ENCODE measurements around the gene LRRC74A. TPM values are rescaled to one million over a fixed set of nuclear protein-coding genes. Genes with fewer than 3 reads are reported as not detected.
A peak's percentile ranks its signal among the peaks of the same experiment; 100 is the strongest.

Gene LRRC74A
- total and polyA plus RNA-seq, 2 experiments from 2014 or later: not detected

DNA sequence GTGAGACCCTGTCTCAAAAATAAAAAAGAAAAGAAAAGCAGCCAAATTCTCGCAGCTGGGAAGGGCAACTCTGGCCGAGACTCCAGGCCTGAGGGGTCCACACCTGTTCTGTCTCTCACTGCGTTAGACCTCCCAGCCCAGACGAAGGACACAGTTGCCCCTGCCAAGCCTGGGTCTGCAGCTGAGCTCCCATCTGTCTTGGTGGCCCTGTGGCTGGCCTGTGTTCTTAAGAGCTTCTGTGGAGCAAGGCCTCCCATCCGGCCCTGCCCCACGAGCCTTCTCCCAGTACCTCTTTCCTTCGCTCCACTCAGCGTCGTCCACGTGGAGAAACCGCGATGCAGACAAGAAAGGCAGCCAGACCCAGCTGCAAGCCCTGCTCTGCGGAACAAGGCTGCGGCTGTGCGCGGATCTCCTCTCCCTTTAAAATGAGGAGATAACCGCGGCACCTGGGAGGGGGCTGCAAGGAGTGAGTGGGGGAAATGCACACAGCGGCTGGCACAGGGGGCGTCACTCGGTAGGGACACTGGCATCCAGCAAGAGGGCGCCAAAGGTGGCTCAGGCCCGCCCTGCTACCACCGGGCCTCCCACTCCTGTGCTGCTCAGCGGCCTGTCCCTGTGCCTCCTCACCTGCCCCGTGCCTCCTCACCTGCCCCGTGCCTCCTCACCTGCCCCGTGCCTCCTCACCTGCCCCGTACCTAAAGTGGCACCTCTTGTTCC, 42.4 kb downstream of the LRRC74A start:
- no peaks in the 10 kb centered on the region for H3F3A ChIP-seq (replicated peaks; ENCODE audit: low read depth)
- peaks cover 7% of the 10 kb centered on the region; the same call in 1 of the 2 replicates for H3K4me1 ChIP-seq (ENCODE audit: insufficient read depth)
- H3K9me2 ChIP-seq (ENCODE audit: insufficient read depth): no peaks in the 10 kb centered on the region
- H3K79me2 ChIP-seq (replicated peaks; ENCODE audit: insufficient read depth): no peaks in the 10 kb centered on the region
- DNase-seq (ENCODE audit: low spot score): peak; percentile 34
- H2AFZ ChIP-seq: peak overlapping the region; percentile 66; the same call in 1 of the 2 replicates
- H3K27me3 Mint-ChIP-seq (ENCODE audit: insufficient read depth, low read depth, poor library complexity): peaks cover 8% of the 10 kb centered on the region
- no peak overlapping the region for H3K4me3 Mint-ChIP-seq
- peak; percentile 20; the same call in 2 of the 3 replicates for ATAC-seq
- H3K4me1 Mint-ChIP-seq: peaks cover 24% of the 10 kb centered on the region
- H3K27ac Mint-ChIP-seq: no peak overlapping the region
- H3K27me3 ChIP-seq (ENCODE audit: insufficient read depth): no peaks in the 10 kb centered on the region; the same call in 1 of the 2 replicates
- no peak overlapping the region for H3K4me3 ChIP-seq
- H3K4me2 ChIP-seq: no peak overlapping the region
- TF ChIP-seq ZNF114 (CRISPR knock-in tag; IDR thresholded peaks at IDR 0.05): no peak
- TF ChIP-seq, protein P1, sequence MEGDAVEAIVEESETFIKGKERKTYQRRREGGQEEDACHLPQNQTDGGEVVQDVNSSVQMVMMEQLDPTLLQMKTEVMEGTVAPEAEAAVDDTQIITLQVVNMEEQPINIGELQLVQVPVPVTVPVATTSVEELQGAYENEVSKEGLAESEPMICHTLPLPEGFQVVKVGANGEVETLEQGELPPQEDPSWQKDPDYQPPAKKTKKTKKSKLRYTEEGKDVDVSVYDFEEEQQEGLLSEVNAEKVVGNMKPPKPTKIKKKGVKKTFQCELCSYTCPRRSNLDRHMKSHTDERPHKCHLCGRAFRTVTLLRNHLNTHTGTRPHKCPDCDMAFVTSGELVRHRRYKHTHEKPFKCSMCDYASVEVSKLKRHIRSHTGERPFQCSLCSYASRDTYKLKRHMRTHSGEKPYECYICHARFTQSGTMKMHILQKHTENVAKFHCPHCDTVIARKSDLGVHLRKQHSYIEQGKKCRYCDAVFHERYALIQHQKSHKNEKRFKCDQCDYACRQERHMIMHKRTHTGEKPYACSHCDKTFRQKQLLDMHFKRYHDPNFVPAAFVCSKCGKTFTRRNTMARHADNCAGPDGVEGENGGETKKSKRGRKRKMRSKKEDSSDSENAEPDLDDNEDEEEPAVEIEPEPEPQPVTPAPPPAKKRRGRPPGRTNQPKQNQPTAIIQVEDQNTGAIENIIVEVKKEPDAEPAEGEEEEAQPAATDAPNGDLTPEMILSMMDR (conservative IDR thresholded peaks at IDR 0.05; ENCODE audit: low read depth in 2 of 2): peak; percentile 17 to 46; a peak in 2 of 4 replicates
- TF ChIP-seq NANOG (IDR thresholded peaks at IDR 0.05; ENCODE audit: borderline replicate concordance): no peak
- no peak overlapping the region for H3K27ac ChIP-seq (ENCODE audit: low read depth)
- H3K9me3 Mint-ChIP-seq: no peaks in the 10 kb centered on the region; the same call in 2 of the 3 replicates
- no peaks in the 10 kb centered on the region for H3K36me3 ChIP-seq (ENCODE audit: insufficient read depth)
- no peaks in the 10 kb centered on the region for H3K36me3 Mint-ChIP-seq (ENCODE audit: low read depth)
- no peaks in the 10 kb centered on the region for H4K20me1 ChIP-seq (replicated peaks; ENCODE audit: insufficient read depth)

DNA sequence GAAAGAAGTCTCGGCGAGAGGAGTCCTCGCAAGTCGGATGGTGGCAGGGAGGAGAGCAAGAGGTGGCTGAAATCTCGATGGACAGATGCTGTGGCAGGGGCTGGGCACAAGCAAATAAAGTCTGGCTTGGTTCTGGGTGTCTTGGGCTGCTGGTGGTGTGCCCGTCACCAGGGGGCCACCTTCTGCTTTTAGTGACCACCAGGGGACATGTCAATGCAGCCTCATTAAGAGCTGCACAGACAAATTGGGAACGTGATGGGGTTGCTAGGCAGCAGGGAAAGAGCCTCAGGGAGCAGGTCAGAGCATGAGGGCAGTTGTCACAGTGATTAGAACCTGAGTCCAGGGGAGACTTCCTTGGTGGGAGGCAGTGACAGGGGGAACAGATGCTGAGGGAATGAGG, 44.0 kb downstream of the LRRC74A start:
- no peaks in the 10 kb centered on the region for H4K20me1 ChIP-seq (replicated peaks; ENCODE audit: insufficient read depth)
- peaks cover 8% of the 10 kb centered on the region for H3K27me3 Mint-ChIP-seq (ENCODE audit: insufficient read depth, low read depth, poor library complexity)
- H3F3A ChIP-seq (replicated peaks; ENCODE audit: low read depth): no peaks in the 10 kb centered on the region
- H3K4me3 ChIP-seq: no peak overlapping the region
- H3K9me3 Mint-ChIP-seq: peaks cover 3% of the 10 kb centered on the region; the same call in 2 of the 3 replicates
- no peak overlapping the region for H3K27ac ChIP-seq (ENCODE audit: low read depth)
- no peaks in the 10 kb centered on the region for H3K79me2 ChIP-seq (replicated peaks; ENCODE audit: insufficient read depth)
- DNase-seq (ENCODE audit: low spot score) (peak; percentile 61), ATAC-seq (peak; percentile 24)
- no peaks in the 10 kb centered on the region for H3K27me3 ChIP-seq (ENCODE audit: insufficient read depth)
- H3K9me2 ChIP-seq (ENCODE audit: insufficient read depth): no peaks in the 10 kb centered on the region
- H3K27ac Mint-ChIP-seq: no peak overlapping the region
- peaks cover 9% of the 10 kb centered on the region for H3K4me1 Mint-ChIP-seq
- no peak overlapping the region for H2AFZ ChIP-seq
- no peak overlapping the region for H3K4me2 ChIP-seq
- no peaks in the 10 kb centered on the region for H3K36me3 Mint-ChIP-seq (ENCODE audit: low read depth)
- no peak overlapping the region for H3K4me3 Mint-ChIP-seq
- TF ChIP-seq POLR2AphosphoS5 (IDR thresholded peaks at IDR 0.05; ENCODE audit: low read depth) (no peak), NANOG (IDR thresholded peaks at IDR 0.05; ENCODE audit: borderline replicate concordance) (no peak), EZH2 (IDR thresholded peaks at IDR 0.05; ENCODE audit: low read depth, unreplicated experiment) (no peak), ZNF331 (CRISPR knock-in tag; IDR thresholded peaks at IDR 0.05; ENCODE audit: low read depth) (no peak)
- TF ChIP-seq, protein P2, sequence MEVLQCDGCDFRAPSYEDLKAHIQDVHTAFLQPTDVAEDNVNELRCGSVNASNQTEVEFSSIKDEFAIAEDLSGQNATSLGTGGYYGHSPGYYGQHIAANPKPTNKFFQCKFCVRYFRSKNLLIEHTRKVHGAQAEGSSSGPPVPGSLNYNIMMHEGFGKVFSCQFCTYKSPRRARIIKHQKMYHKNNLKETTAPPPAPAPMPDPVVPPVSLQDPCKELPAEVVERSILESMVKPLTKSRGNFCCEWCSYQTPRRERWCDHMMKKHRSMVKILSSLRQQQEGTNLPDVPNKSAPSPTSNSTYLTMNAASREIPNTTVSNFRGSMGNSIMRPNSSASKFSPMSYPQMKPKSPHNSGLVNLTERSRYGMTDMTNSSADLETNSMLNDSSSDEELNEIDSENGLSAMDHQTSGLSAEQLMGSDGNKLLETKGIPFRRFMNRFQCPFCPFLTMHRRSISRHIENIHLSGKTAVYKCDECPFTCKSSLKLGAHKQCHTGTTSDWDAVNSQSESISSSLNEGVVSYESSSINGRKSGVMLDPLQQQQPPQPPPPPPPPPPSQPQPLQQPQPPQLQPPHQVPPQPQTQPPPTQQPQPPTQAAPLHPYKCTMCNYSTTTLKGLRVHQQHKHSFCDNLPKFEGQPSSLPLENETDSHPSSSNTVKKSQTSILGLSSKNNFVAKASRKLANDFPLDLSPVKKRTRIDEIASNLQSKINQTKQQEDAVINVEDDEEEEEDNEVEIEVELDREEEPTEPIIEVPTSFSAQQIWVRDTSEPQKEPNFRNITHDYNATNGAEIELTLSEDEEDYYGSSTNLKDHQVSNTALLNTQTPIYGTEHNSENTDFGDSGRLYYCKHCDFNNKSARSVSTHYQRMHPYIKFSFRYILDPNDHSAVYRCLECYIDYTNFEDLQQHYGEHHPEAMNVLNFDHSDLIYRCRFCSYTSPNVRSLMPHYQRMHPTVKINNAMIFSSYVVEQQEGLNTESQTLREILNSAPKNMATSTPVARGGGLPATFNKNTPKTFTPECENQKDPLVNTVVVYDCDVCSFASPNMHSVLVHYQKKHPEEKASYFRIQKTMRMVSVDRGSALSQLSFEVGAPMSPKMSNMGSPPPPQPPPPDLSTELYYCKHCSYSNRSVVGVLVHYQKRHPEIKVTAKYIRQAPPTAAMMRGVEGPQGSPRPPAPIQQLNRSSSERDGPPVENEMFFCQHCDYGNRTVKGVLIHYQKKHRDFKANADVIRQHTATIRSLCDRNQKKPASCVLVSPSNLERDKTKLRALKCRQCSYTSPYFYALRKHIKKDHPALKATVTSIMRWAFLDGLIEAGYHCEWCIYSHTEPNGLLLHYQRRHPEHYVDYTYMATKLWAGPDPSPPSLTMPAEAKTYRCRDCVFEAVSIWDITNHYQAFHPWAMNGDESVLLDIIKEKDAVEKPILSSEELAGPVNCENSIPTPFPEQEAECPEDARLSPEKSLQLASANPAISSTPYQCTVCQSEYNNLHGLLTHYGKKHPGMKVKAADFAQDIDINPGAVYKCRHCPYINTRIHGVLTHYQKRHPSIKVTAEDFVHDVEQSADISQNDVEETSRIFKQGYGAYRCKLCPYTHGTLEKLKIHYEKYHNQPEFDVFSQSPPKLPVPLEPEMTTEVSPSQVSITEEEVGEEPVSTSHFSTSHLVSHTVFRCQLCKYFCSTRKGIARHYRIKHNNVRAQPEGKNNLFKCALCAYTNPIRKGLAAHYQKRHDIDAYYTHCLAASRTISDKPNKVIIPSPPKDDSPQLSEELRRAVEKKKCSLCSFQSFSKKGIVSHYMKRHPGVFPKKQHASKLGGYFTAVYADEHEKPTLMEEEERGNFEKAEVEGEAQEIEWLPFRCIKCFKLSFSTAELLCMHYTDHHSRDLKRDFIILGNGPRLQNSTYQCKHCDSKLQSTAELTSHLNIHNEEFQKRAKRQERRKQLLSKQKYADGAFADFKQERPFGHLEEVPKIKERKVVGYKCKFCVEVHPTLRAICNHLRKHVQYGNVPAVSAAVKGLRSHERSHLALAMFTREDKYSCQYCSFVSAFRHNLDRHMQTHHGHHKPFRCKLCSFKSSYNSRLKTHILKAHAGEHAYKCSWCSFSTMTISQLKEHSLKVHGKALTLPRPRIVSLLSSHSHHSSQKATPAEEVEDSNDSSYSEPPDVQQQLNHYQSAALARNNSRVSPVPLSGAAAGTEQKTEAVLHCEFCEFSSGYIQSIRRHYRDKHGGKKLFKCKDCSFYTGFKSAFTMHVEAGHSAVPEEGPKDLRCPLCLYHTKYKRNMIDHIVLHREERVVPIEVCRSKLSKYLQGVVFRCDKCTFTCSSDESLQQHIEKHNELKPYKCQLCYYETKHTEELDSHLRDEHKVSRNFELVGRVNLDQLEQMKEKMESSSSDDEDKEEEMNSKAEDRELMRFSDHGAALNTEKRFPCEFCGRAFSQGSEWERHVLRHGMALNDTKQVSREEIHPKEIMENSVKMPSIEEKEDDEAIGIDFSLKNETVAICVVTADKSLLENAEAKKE (CRISPR knock-in tag; IDR thresholded peaks at IDR 0.05): no peak
- TF ChIP-seq, protein P1 (conservative IDR thresholded peaks at IDR 0.05; ENCODE audit: low read depth in 2 of 2): peak; percentile 55 to 65
- H3K4me1 ChIP-seq (ENCODE audit: insufficient read depth): peaks cover 3% of the 10 kb centered on the region; the same call in 1 of the 2 replicates
- H3K36me3 ChIP-seq (ENCODE audit: insufficient read depth): no peaks in the 10 kb centered on the region
